Nucleus accumbens (tissue), 56 donors: Measurements from ENCODE around the gene LILRA1.
"Not testable (repeated sequence)": the region's sequence is repeated elsewhere in the genome, so short reads cannot be mapped to it uniquely, and the experiment has no call there.

Source experiments
- DNase-seq, 56 donors: peaks; one replicate each; lab custom pipeline; 2025; lab: John Stamatoyannopoulos, UW

The LILRA1 gene

DNA sequence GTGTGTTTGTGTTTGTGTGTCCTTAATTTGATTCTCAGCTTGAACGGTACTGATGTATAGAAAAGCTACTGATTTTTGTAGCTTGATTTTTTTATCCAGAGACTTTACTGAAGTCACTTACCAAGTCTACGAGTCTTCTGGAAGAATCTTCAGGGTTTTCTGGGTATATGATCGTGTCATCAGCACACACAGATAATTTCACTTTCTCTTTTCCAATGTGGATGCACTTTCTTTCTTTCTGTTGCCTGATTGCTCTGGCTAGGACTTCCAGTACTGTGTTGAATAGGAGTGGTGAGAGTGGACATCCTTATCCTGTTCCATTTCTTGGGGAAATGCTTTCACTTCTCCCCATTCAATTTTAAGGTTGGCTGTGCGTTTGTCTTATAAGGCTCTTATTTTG is 29.0 kb downstream of the LILRA1 start:
- DNase-seq, result no peak

- not testable (repeated sequence) for DNase-seq
Observed at GRCh38 chr19:54624234-54624633, 30.8 kb downstream of the LILRA1 start.

- not testable (repeated sequence) for DNase-seq
Observed at GRCh38 chr19:54624934-54625730, 31.7 kb downstream of the LILRA1 start.

GRCh38 chr19:54626757-54627156 is 33.3 kb downstream of the LILRA1 start:
- DNase-seq, result no peak

DNA sequence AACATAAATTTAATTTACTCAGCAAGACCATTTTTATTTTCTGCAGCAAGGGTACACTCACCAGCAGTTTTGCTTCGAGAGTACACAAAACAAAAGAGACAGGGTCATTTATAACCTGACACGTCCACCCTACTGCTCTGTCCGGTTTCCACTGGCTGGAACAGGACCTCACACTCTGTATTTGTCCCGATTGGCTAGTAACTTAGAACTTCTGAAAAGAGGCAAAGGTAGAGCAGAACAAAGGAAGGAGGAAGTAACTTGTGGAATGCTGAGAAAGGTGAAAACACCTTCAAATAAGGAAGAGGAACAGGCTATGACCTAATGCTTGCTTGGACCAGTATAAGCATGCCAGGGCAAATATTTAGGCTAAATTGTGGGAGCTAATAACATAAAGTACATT is 34.5 kb downstream of the LILRA1 start:
- DNase-seq, result not testable (repeated sequence)

GRCh38 chr19:54630262-54630661 is 36.8 kb downstream of the LILRA1 start, which contains the start of gene LILRB1:
Gene LILRB1, plus strand, starts transcription at chr19:54630484. Its CDS starts 590 bp downstream, at chr19:54631074.
- DNase-seq, result not testable (repeated sequence)

DNA sequence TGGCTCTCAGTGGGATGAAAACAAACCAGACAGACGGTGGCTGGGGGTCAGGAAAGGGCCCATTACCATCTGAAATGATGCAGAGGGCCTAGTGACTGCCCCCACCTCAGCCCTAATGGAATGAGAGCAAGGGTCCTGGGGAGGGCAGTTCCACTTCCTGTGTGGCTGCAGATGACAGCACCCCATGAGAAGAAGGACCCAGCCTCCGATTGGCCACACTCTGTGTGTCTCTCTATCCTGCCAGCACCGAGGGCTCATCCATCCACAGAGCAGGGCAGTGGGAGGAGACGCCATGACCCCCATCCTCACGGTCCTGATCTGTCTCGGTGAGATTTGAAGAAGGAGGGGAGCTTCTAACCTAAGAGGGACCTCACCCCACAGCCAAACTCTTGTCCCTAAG is 37.4 kb downstream of the LILRA1 start:
- DNase-seq, result no peak

DNA sequence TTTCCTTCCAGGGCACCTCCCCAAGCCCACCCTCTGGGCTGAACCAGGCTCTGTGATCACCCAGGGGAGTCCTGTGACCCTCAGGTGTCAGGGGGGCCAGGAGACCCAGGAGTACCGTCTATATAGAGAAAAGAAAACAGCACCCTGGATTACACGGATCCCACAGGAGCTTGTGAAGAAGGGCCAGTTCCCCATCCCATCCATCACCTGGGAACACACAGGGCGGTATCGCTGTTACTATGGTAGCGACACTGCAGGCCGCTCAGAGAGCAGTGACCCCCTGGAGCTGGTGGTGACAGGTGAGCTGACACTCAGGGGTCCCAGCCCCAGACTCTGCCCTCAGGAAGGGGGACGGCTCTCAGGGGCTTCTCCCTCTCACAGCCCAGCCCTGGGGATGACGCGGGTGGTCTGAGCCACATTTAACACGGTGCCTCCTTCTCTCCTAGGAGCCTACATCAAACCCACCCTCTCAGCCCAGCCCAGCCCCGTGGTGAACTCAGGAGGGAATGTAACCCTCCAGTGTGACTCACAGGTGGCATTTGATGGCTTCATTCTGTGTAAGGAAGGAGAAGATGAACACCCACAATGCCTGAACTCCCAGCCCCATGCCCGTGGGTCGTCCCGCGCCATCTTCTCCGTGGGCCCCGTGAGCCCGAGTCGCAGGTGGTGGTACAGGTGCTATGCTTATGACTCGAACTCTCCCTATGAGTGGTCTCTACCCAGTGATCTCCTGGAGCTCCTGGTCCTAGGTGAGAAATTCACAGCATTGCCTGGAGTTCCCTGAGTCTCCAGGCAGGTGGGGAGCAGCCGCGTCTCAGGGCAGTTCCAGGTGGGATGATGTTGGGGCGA is 38.3 kb downstream of the LILRA1 start:
- DNase-seq, result peak in 1 of 56 donors; percentile 37

GRCh38 chr19:54632517-54632916 is 39.1 kb downstream of the LILRA1 start:
- DNase-seq, result not testable (repeated sequence)

DNA sequence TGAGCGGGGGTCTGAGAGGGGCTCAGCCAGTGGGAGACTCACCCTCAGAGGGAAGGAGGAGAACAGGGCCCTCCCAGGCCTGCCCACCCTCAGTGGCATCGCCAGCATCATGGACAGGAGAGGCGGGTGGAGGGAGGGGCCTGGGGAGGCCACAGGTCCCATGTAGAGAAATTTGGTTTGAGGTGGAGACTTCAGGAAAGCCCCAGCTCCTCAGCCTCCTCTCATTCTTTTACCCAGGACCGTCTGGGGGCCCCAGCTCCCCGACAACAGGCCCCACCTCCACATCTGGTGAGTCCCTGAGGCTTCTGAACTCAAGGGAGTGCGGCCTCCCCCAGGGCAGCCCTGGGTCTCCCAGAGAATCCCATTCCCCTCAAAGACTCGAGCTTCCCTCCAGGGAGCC is 40.0 kb downstream of the LILRA1 start:
- no peak for DNase-seq

- not testable (repeated sequence) for DNase-seq
Observed at GRCh38 chr19:54636081-54636480, 42.6 kb downstream of the LILRA1 start.

DNA sequence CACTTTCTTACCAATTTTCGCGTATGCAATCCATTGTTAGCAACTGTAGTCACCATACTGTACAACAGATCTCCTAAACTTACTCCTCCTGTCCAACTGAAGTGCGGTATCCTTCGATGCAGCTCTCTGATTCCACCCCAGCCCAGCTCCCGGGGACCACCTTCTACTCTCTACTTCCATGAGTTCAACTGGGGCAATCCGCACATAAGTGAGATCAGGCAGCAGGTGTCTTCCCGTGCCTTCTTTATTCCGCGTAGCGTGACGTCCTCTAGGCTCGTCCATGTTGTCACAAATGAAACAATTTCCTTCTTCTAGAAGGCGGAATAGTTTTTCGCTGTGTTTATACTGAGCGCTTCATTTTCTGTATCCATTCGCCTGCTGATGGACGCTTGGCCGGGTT is 45.3 kb downstream of the LILRA1 start:
- DNase-seq, result no peak

GRCh38 chr19:54642953-54643352 is 49.5 kb downstream of the LILRA1 start:
- DNase-seq, result not testable (repeated sequence)

DNA sequence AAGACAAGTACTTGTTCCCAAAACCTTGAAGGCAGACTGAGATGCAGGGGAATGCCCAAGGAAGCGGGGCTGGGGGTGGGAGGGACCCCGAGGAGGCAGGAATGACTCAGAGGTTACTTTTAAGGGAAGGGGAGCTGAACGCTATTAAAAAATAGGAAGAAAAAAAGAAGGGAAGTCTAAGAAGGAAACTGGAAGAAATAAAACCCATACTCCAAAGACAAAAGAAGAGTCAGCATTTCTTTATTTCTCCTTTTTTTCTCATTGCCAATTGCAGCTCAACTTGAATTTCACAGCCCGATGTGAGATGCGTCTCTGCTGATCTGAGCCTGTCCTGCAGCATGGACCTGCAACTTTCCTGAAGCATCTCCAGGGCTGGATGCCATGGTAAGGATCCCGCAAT is 50.2 kb downstream of the LILRA1 start:
- DNase-seq, result not testable (repeated sequence)

DNA sequence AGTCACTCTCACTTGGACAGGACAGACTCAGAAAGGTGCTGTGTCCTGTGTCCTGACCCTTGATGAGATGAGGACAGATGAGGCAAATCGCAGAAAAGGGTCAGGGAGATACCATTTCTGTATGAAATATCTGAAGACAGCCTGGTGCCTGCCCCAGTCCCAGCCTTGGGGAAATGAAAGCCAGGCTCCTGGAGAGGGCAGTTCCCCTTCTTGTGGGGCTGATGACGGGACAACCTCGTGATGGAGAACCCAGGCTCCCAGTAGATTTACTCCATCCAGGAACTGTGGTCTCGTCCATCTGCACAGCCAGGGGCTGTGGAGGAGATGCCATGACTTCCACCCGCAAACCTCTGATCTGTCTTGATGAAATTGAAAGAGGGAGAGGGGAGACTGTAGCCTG is 50.6 kb downstream of the LILRA1 start:
- DNase-seq, result peak in 10 of 56 donors; percentile 3 to 30 (median 17)

DNA sequence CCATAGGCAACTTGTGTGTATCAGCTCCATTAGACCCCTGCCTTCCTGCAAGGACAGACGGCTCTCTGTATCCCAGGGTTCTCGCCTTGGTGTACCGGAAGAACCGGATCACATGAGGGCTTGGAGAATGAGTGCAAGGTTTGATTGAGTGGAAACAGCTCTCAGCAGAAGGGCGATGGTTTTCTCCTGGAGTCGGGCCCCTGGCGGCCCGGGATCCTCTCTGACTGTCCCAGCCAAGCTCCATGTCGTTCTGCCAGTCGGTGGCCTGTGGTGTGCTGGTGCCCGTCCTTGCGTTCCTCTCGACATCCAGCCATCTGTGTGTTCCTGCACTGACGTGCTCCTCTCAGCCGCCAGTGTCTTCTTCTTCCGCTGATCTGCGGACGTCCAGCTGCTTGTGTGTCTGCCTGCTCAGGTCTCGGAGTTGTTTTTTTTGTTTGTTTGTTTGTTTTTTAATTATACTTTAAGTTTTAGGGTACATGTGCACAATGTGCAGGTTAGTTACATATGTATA is 53.0 kb downstream of the LILRA1 start:
- no peak for DNase-seq

DNA sequence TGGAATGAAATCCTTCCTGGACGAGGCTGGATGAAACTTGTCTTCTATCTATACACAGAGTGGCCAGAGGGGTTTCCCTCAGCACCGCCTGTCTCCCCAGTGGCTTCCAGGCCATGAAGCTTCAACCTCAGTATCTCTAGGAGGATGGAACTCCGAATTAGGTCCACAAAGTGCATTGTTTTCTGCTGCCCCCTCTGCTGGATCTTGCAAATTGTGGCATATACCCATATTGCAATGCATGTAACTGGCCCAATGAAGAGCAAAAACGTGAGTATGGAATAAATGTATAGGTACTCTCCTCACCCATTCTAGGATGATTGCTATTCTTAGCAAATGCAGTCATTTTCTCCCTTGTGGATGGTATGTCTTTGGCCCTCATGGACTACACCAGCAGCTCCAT is 54.7 kb downstream of the LILRA1 start:
- DNase-seq, result no peak

DNA sequence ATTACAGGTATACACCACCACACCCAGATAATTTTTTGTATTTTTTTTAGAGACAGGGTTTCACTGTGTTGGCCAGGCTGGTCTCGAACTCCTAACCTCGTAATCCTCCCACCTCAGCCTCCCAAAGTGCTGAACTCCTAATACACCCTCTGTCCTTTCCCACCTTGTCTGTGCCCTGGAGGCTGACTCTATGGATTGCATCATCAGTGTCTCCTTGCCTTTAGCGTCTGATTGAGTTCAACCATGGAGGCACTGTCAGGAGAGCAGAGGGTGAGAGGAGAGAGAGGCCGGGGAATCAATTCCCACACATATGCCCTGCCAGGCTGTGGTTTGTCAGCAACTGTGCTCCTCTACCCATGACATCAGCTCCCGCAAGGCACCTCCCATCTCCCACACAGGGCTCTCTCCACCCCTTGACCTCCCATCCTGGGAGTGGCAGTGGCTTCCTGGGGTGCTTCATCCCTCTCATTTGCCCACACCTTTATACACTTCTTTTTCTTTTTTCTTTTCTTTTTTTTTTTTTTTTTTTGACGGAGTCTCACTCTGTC is 56.8 kb downstream of the LILRA1 start:
- DNase-seq, result no peak
